AG09309 (cell line): ENCODE results near the gene ATP1B3.
"Not testable (repeated sequence)": the region's sequence is repeated elsewhere in the genome, so short reads cannot be mapped to it uniquely, and the experiment has no call there.

Source experiments
- DNase-seq: peaks from one replicate; pipeline ENCODE4 v3.0.0-alpha.2; 2010; ENCODE audit warnings: low read depth
- H3K4me3 ChIP-seq: 2 replicates; pipeline ENCODE4 v1.5.1; 2011; ENCODE audit warnings: mild to moderate bottlenecking, low read depth, low read length, moderate library complexity; ENCODE audit not compliant: control insufficient read depth
- CTCF ChIP-seq: IDR thresholded peaks from 2 replicates; pipeline ENCODE4 v1.5.1; 2011; ENCODE audit warnings: mild to moderate bottlenecking, low read depth, low read length, inconsistent platforms; ENCODE audit not compliant: insufficient read depth, control insufficient read depth; ENCODE audit errors: missing control alignments

Gene ATP1B3

GRCh38 chr3:141839389-141839788 lies 37.1 kb upstream of the ATP1B3 start:
- no peak for TF ChIP-seq CTCF
- no peak overlapping the region for H3K4me3 ChIP-seq
- DNase-seq: no peak

DNA sequence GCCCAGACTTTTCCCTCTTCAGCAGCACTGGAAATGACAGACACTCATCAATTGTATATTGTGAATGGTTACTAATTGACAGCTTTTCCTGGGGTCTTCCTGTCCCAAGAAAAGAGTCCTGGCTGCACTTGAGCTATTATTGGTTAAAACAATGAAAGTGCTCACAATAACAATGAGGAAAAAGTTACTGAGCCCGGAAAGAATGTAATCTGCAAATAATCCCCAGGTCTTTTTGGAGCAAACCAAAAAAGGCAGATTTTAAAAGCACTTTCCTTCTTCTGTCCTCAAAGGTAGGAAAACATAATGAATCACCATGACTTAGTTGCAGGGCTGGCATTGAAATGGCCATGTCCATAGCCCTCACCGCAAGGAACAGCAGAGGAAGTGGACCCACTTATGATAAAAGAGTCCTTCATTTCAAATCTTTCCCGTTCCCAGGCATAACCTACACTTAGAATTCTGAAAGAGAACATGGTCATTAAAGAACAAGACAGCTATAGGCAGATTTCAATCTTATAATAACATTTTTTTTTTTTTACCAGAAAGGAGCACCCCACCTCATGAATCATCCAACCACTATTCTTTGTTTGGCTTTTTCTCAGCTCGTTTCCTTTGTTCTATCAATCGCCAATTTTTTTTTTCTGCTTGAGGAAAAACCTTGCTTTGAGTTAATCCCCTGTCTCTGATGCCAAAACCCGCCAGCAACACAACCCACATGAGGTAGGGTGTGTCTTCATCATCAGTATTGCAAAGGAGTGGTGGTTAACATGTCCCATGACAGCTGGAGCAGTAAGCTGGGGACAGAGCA lies 35.5 kb upstream of the ATP1B3 start:
- no peak overlapping the region for H3K4me3 ChIP-seq
- TF ChIP-seq CTCF: no peak
- DNase-seq: no peak

DNA sequence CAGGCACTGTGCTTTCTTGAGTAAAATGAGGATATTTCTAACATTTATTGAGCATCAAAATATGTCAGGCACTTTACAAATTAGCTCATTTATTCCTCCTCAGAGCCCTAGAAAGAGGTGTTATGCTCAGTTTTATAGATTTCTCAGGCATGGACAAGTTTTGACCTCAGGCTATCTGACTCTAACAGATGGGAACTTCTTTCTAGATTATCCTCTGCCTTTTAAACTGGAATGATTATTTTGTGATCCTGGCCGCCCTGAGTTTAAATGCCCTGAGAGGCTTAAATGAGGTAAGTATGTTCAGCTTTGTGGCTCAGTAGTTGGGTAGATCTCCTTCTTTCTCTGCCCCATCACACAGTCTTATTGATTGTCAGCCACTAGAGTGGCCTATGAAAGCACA lies 32.3 kb upstream of the ATP1B3 start:
- no peak for DNase-seq
- TF ChIP-seq CTCF: no peak
- no peak overlapping the region for H3K4me3 ChIP-seq

GRCh38 chr3:141844812-141845211 lies 31.6 kb upstream of the ATP1B3 start:
- no peak overlapping the region for H3K4me3 ChIP-seq
- DNase-seq: no peak
- no peak for TF ChIP-seq CTCF

- no peak for DNase-seq
- no peak for TF ChIP-seq CTCF
- H3K4me3 ChIP-seq: no peak overlapping the region
Observed at GRCh38 chr3:141845407-141846049, 30.9 kb upstream of the ATP1B3 start.

- no peak for TF ChIP-seq CTCF
- H3K4me3 ChIP-seq: no peak overlapping the region
- DNase-seq: no peak
Observed at GRCh38 chr3:141846050-141846433, 30.4 kb upstream of the ATP1B3 start.

GRCh38 chr3:141848159-141848748 lies 28.2 kb upstream of the ATP1B3 start:
- DNase-seq, H3K4me3 ChIP-seq: not testable (repeated sequence)
